Neural cell (in vitro differentiated cells): Measurements from ENCODE around the gene KIF1C. TPM values are rescaled to one million over a fixed set of nuclear protein-coding genes. Genes with fewer than 3 reads are reported as not detected.
"Not testable (repeated sequence)": the region's sequence is repeated elsewhere in the genome, so short reads cannot be mapped to it uniquely, and the experiment has no call there.

Experiments
- H2AFZ ChIP-seq: fragments of 200-600, 300-800 bp; sonication (generic), shearing (Covaris generic); 2 replicates; pipeline ENCODE4 v1.6.0; 2014; ENCODE audit warnings: low read depth, mild to moderate bottlenecking, antibody characterized with exemption, low read length, moderate library complexity
- H3F3A ChIP-seq: fragments of 200-600 bp; shearing (Covaris generic); 2 replicates; pipeline ENCODE4 v1.6.1; 2016; ENCODE audit warnings: mild to moderate bottlenecking, moderate library complexity, mixed read lengths, antibody characterized with exemption, low read length; ENCODE audit not compliant: insufficient read depth, poor library complexity, severe bottlenecking
- H3K27ac ChIP-seq: fragments of 200-600, 300-800 bp; sonication (generic), shearing (Covaris generic); 2 replicates; pipeline ENCODE4 v1.5.1; 2014; ENCODE audit warnings: mild to moderate bottlenecking, low read length, moderate library complexity
- H3K27me3 ChIP-seq: fragments of 300-800, 200-600 bp; sonication (generic), shearing (Covaris generic); 2 replicates; pipeline ENCODE4 v1.6.0; 2014; ENCODE audit warnings: mild to moderate bottlenecking, low read depth, low read length, moderate library complexity; ENCODE audit not compliant: insufficient read depth
- H3K36me3 ChIP-seq: fragments of 300-800, 200-600 bp; sonication (generic), shearing (Covaris generic); 2 replicates; pipeline ENCODE4 v1.5.1; 2014; ENCODE audit warnings: mild to moderate bottlenecking, antibody characterized with exemption, low read length, moderate library complexity; ENCODE audit not compliant: insufficient read depth
- H3K4me2 ChIP-seq: fragments of 300-800, 200-600 bp; sonication (generic), shearing (Covaris generic); 2 replicates; pipeline ENCODE4 v1.6.0; 2014; ENCODE audit warnings: mild to moderate bottlenecking, low read length
- H3K4me3 ChIP-seq: fragments of 300-800, 200-600 bp; sonication (generic), shearing (Covaris generic); 2 replicates; pipeline ENCODE4 v1.5.1; 2014; ENCODE audit warnings: mild to moderate bottlenecking, low read length, moderate library complexity
- H3K79me2 ChIP-seq: fragments of 200-600 bp; shearing (Covaris generic); replicated peaks from 2 replicates; pipeline ENCODE4 v1.6.0; 2014; ENCODE audit warnings: mild to moderate bottlenecking, low read length, moderate library complexity; ENCODE audit not compliant: insufficient read depth
- H3K9ac ChIP-seq: fragments of 300-800, 200-600 bp; sonication (generic), shearing (Covaris generic); 2 replicates; pipeline ENCODE4 v1.6.1; 2016; ENCODE audit warnings: mild to moderate bottlenecking, low read length, mixed read lengths
- H3K9me2 ChIP-seq: fragments of 200-600 bp; shearing (Covaris generic); 2 replicates; pipeline ENCODE4 v1.6.1; 2016; ENCODE audit warnings: mild to moderate bottlenecking, low read length, mixed read lengths; ENCODE audit not compliant: insufficient read depth
- H3K9me3 ChIP-seq: fragments of 200-600, 300-800 bp; sonication (generic), shearing (Covaris generic); 2 replicates; pipeline ENCODE4 v1.6.1; 2016; ENCODE audit warnings: mild to moderate bottlenecking, mixed run types, low read length, moderate library complexity, mixed read lengths
- H4K20me1 ChIP-seq: fragments of 200-600 bp; shearing (Covaris generic); 2 replicates; pipeline ENCODE4 v1.6.1; 2016; ENCODE audit warnings: mild to moderate bottlenecking, mixed run types; ENCODE audit not compliant: insufficient read depth
- CTCF ChIP-seq: fragments of 450-650 bp; IDR thresholded peaks from 2 replicates; pipeline ENCODE4 v1.5.1; 2014; ENCODE audit warnings: antibody characterized with exemption, mild to moderate bottlenecking, moderate library complexity; ENCODE audit not compliant: poor library complexity, severe bottlenecking
- EP300 ChIP-seq: fragments of 450-650 bp; conservative IDR thresholded peaks from 2 replicates; pipeline ENCODE4 v1.6.1; 2014; ENCODE audit warnings: antibody characterized with exemption, mild to moderate bottlenecking, moderate library complexity; ENCODE audit not compliant: poor library complexity, severe bottlenecking
- EZH2 ChIP-seq: fragments of 200-600, 300-800 bp; shearing (Covaris generic), sonication (generic); IDR thresholded peaks from 2 replicates; pipeline ENCODE4 v1.6.1; 2014; ENCODE audit warnings: antibody characterized with exemption, low read length, borderline replicate concordance, mild to moderate bottlenecking; ENCODE audit not compliant: insufficient read depth, poor library complexity, severe bottlenecking
- MXI1 ChIP-seq: fragments of 450-650 bp; conservative IDR thresholded peaks from 2 replicates; pipeline ENCODE4 v1.6.1; 2014; ENCODE audit warnings: antibody characterized with exemption, mild to moderate bottlenecking; ENCODE audit not compliant: poor library complexity, severe bottlenecking
- POLR2AphosphoS5 ChIP-seq: IDR thresholded peaks from 2 replicates; pipeline ENCODE4 v1.6.1; 2012
- RAD21 ChIP-seq: fragments of 450-650 bp; conservative IDR thresholded peaks from 2 replicates; pipeline ENCODE4 v1.6.1; 2014; ENCODE audit warnings: antibody characterized with exemption, mild to moderate bottlenecking, moderate library complexity
- REST ChIP-seq: IDR thresholded peaks from 2 replicates; pipeline ENCODE4 v1.6.1; 2012; ENCODE audit warnings: borderline replicate concordance
- SMC3 ChIP-seq: fragments of 450-650 bp; conservative IDR thresholded peaks from 2 replicates; pipeline ENCODE4 v1.6.1; 2014; ENCODE audit warnings: antibody characterized with exemption, mild to moderate bottlenecking, moderate library complexity; ENCODE audit not compliant: poor library complexity
- TAF1 ChIP-seq: IDR thresholded peaks from 2 replicates; pipeline ENCODE4 v1.6.1; 2012; ENCODE audit warnings: low read depth
- polyA plus RNA-seq: library from polyadenylated mRNA; depleted of rRNA; stranded (reverse); fragments of >200 nt; gene quantifications from 2 replicates; pipeline ENCODE4 v1.2.3, GENCODE V29; 2014

The KIF1C gene
- polyA plus RNA-seq, 1 donor from 2014 or later: 8.3 TPM

- H3K9me3 ChIP-seq: no peaks in the 10 kb centered on the region
- no peak overlapping the region for H3K9ac ChIP-seq
- no peaks in the 10 kb centered on the region for H3K79me2 ChIP-seq
- no peak overlapping the region for H3K27ac ChIP-seq
- H3F3A ChIP-seq: no peaks in the 10 kb centered on the region
- H3K36me3 ChIP-seq: no peaks in the 10 kb centered on the region
- H3K4me2 ChIP-seq: no peak overlapping the region
- H3K4me3 ChIP-seq: no peak overlapping the region
- H4K20me1 ChIP-seq: no peaks in the 10 kb centered on the region
- no peaks in the 10 kb centered on the region for H3K27me3 ChIP-seq
- H3K9me2 ChIP-seq: no peaks in the 10 kb centered on the region
- H2AFZ ChIP-seq: no peak overlapping the region
- TF ChIP-seq EZH2 (no peak), TAF1 (no peak), RAD21 (no peak), EP300 (no peak), REST (no peak), MXI1 (no peak), POLR2AphosphoS5 (no peak), SMC3 (no peak), CTCF (no peak)
Measured at GRCh38 chr17:5069724-5070123, 72.0 kb downstream of the KIF1C start.

- not testable (repeated sequence) for H3K36me3 ChIP-seq, H3K4me2 ChIP-seq, H3K79me2 ChIP-seq, H3K27ac ChIP-seq, H3K9ac ChIP-seq, H3K27me3 ChIP-seq, H4K20me1 ChIP-seq, H2AFZ ChIP-seq, H3F3A ChIP-seq, H3K9me3 ChIP-seq, H3K4me3 ChIP-seq, H3K9me2 ChIP-seq
Measured at GRCh38 chr17:5075472-5075871, 77.7 kb downstream of the KIF1C start.

- H3K9me3 ChIP-seq, H4K20me1 ChIP-seq, H3K79me2 ChIP-seq, H3K4me3 ChIP-seq, H2AFZ ChIP-seq, H3K9me2 ChIP-seq, H3K4me2 ChIP-seq, H3K36me3 ChIP-seq, H3K9ac ChIP-seq, H3F3A ChIP-seq, H3K27me3 ChIP-seq, H3K27ac ChIP-seq: not testable (repeated sequence)
Measured at GRCh38 chr17:5077275-5077674, 79.5 kb downstream of the KIF1C start.
